Activated T-helper 1 cell treated with anti-CD3 and anti-CD28 coated beads, Interleukin-2, amount 50 U/mL, for 16 hours (primary cell): ENCODE measurements around the gene EFEMP1.

Source experiments
- DNase-seq, 2 donors: peaks; one replicate each; pipeline ENCODE4 v3.0.0-alpha.2; 2020; ENCODE audit warnings: low read depth in 1 of 2, low spot score in 1 of 2

Gene EFEMP1, protein sequence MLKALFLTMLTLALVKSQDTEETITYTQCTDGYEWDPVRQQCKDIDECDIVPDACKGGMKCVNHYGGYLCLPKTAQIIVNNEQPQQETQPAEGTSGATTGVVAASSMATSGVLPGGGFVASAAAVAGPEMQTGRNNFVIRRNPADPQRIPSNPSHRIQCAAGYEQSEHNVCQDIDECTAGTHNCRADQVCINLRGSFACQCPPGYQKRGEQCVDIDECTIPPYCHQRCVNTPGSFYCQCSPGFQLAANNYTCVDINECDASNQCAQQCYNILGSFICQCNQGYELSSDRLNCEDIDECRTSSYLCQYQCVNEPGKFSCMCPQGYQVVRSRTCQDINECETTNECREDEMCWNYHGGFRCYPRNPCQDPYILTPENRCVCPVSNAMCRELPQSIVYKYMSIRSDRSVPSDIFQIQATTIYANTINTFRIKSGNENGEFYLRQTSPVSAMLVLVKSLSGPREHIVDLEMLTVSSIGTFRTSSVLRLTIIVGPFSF

DNA sequence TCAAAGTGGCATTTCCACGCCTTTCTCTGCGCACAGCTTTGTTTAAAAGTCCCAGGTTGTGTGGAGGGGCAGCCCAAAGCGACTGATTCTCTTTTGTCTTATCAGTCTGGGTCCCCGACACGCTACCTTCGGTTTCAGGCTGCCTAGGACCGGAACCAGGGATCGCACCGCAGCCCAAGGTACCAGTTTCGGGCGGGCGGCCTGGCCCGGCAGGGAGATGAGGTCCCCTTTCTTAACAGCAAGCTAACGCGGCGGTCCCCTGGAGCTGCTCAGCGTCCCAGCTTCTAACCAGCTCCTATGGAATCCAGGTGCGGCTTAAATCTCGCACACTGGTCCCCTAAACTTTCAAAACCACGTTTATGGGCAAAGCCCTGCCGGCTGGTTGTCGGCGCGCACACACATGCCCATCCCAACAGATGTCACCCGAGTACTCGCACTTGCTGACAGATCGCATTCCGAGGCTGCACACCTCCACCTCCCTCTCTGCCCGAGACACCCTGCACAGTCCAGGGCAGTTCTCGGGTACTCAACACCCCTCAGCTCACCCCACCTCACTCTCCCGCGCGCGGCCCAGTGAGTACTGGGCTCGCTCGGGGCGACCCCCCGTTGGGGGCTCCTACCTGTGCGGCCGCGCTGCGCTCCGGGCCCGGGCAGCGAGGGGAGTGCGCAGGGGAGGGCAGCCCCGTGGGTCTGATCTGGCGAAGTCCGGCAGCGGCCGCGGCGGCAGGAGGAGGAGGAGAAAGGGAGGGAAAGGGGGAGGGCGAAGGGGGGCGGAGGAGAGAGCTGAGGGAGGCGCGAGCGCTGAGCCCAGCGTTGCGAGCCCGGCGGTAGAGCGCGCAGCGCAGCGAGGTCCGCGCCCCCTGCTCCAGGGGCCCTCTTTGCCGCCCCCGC, at the start of gene EFEMP1:
TSS of gene EFEMP1 (minus strand) at position 692 of the 891 bp plus-strand sequence. CDS start 1,342 bp downstream, outside the sequence.
- no peak for DNase-seq

DNA sequence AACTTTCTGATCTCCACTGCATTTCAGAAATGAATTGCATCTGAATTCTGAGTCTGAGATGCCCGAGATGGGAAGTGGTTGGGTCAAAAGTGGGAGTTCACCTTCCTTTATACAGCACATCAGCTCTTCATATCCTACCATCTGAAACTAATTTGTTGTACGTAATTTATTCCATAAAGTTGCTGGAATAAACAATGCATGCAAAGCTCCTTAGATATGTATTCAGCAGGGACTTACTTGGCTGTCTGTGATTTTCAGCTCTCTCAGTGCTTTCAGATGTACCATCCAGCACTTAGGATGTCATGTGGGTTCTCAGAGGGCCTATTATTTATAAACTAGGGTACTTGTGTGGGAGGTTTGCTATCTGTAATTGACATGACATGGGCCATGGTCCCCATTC, 46.9 kb upstream of the EFEMP1 start:
- DNase-seq, result no peak

DNA sequence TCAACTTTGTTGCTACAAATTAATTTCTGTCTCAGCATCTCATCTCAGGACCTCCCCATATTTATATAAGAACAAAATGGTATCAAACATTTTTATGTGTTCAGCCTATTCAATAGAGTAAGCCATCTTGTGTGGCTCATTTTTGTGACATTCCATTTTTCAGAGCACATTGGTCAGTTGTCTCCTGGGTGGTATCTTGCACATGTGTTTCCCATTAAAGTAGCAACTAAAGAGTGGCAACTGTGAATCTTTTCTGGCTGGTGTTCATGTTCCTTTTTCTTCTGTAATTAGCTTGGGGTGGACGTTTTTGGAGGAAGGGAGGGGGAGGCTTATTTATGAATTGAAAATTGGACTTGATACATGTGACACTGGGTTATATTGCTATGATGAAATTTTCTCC, 45.4 kb upstream of the EFEMP1 start:
- DNase-seq, result no peak

DNA sequence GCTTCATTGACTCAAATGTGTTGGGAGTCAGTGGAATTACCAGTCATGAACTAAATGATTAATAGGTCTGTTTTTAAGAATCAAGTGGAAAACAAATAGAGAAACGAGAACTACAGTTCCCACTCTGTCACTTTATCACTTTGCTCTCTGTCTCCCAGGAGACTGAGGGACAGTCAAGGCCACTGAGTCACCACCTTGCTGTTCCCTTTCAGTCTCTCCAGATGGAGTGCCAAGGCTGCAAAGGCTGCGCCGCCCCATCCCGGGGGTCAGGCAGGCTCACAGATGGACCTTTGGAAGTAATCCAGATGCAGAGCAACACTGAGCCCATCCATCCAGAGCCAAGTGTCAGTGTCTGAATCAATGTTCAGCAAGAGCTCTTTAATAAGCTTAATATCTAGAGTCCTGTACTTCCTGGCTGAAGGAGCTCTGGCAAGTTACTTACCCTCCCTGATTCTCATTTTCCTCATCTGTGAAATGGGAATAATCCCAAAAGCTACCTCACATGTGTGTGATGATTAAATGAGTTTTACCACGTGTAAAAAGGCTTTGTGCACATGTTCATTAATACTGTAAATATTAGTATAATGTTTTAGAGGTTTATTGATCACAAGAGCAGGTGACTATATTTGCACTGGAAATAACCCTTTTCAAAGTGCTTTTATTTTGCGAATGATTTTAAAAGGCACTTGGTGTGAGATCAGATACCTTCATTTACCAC, 43.0 kb upstream of the EFEMP1 start:
- no peak for DNase-seq

DNA sequence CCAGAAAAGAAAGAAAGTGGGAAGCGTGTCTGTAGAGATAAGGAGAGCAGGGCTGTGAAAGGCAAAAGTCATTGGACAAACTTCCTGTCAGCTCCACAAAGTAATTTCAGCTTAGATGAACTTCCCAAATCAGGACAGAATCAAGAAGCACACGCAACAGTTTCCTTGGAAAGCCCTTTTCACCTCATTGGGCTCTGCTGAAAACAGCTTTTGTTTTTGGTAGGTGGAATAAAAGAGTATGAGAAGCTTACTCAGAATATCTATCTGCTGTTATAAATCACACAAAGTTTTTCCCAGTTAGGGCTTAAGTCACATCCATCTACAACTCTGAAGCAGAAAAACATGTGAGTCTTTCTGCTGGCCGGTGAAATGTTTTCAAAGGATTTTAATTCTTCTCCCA, 42.4 kb upstream of the EFEMP1 start:
- no peak for DNase-seq

DNA sequence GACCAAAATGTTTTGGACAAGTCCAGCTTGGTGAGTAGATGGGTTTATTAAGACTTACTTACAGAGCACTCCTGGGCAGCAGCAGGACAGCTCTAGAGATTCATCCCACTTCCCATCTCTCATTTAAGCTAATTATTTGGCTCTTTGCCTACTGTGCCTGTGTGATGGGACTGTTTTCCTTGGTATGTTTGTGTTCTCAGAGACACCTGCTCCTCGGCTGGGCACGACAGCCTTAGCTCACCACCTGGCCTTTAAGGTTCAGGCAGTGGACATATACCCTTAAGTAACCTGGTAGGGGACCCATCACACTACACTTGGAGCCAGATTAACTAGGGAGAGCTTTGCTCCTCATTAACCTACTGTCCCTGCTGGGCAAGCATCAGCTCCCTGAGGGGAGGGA, 41.7 kb upstream of the EFEMP1 start:
- no peak for DNase-seq

DNA sequence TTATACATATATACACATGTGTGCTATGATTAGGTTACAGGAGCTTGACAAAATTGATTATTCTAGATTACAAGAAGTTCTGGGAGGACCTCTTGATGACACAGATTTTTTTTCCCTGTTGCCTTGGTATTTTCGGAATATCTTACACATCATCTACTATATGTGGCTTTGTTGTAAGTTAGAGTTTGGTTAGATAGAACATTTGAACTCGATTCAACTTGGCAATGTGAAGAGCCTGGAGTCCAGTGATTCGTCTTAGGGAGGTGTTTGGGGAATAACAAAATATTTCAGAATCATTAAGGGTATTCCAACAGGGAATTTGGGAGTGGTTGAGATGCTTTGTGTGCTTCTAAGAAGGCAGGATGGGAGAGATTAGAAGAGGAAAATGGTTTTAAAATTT, 39.3 kb upstream of the EFEMP1 start:
- DNase-seq, result no peak

DNA sequence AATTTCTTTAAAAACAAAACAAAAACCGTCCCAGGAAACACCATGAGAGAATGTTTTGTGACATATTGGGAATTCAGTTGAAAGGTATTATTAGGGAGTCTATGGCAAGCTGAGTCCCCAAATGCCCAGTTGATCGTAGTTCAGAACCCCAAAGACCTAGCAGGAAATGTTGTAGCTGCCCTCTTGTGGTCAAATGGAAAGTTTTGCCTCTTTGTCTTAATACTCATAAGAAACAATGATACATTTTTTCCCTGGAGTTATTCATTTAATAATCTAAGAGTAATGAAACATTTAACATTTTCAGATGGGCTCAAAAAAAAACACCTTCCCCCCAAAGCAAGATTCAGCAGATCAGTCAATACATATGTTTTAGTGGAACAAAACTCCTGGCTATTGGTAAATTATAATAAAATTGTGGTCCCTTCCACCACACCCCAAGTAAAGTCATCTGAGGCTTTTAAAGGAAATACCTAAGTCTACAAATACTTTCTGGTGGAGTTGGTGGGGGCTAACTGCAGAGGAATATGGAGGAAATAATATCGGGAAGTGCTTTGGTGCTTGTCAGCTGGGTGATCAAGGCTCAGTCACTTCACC, 37.8 kb upstream of the EFEMP1 start:
- no peak for DNase-seq

DNA sequence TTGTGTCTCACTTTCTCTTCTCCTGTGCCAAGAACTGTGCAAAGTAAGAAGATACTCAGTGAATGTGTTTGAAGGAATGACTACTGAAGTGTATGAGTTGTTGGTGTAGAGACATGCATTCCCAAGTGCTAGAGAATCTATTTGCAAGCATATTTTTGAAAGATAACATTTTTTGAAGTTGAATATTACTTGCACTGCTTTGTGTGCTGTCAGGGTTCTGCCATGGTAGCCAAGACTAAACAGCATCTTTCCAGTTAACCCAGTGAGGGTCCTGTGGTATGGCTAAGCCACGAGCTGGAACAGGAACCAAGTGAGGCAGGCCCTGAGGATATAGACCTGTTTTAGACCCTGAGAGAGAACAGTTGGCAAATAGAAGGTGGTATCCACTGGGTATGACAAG, 35.2 kb upstream of the EFEMP1 start:
- no peak for DNase-seq

DNA sequence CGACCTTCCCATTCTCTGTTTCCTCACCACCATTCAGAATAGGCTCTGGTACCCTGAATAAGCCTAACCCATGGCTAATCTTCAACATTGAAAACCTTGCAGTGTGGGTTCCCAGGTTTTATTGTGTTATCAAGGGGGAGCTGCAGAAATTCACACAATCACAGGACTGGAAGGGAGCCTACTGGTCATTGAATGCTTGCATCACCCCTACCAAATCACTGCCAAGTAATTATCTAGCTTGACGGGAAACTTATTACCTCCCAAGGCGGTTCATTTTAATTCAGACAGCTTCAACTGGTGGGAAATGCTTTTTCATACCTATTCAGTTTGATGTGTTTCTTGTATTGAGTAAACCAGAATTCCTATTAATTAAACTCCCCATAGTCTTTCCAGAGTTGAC, 33.6 kb upstream of the EFEMP1 start:
- no peak for DNase-seq

DNA sequence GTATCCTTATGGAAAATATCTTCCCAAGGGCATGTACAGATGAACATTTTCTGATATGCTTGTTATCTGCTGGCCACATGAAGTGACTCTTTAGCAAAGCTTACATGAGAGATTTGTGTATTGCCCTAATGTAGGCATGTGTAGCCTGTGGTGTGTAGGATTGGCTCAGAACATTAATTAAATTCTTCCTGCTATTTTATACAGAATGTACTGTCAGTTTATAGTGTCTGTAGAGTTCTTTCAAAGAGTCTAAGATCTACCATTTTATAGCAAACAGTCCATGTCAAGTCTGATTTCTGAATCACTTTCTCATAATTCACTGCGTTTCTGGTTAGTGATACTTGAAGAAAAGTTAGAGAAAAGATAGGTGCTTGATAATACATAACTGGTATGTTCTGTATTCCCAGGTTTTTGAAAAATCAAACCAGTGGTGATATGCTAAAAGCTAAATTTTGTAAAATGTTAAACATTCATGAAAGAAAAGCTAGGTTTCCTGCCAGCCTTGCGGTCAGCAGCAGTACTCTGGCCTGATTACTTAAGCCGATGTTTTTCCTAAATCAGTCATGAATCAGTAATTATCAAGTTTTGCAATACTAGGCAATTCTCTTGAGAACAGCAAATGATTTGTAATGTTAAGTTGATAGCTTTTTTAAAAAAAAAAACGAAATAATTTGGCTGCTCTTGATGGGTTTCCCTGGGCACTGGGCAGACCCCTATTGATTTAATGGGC, 30.9 kb upstream of the EFEMP1 start:
- DNase-seq, result no peak

DNA sequence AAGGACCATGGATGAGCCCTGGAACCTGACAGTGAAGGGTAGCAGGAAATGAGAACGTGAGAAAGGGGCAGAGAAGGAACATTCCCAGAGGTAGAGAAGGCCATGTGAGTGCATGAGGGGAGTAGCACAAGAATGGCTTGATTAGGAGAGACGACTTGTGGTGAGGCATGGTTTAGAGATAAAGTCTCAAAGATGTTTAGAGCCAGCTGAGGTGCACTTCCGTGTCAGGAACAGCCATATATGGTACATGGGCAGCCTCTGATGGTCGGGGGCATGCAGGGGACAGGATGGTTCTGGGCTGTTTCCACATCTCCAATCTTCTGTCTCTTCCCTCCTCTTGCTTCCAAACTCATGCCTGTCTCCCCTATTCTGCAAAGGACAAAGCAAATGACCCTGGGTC, 28.8 kb upstream of the EFEMP1 start:
- no peak for DNase-seq

DNA sequence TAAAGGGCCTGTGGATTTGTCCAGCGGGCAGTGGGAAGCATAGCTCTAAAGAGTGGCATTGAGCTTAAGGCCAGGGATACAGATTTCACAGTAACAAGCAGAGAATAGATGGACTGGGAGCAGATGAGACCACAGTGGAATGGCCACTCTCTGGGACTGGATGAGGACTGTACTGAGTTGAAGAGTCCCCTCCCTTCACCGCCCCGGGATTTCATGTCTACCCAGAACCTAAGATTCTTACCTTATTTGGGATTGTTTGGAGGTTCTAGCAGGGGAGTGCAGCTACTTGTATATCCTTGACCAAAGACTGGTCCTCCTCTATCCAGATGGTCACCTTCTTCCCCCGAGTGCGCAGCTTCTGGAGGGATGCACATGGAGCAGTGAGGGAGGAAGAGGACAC, 28.0 kb upstream of the EFEMP1 start:
- DNase-seq, result no peak

DNA sequence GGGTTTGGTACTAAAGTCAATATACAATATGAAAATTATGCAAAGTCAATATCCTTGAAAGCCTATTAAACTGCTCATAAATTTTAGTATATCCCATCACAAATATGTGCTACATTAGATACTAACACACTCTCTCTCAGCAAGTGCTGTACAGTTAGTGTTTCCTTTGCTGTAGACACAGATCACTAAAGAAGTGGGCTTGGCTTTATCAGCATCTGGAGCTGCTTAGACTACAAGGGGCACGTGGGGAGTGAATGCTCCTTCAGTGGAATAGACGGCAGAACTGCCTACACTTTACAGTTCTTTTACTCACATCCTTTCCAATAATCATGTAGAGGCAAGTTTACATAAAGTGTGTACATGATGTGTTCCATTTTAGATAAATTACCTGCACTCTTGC, 26.0 kb upstream of the EFEMP1 start:
- no peak for DNase-seq

DNA sequence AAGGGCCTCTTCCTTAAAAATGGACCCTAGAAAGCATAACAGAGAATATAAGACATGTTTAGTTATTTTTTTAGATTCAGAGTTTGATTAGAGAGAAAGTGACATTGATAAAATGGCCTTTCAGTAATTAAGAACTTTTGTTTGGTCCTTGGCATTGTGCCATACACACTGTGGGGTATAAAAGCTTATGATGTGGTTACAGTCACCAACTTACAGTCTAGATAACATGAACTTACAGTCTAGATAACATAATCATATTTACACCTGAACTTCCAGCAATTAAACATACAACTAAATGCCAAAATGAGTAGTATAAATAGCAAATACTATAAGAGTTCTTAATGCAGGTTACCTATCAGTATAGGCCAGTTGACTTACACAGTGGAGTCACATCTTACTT, 25.6 kb upstream of the EFEMP1 start:
- no peak for DNase-seq

DNA sequence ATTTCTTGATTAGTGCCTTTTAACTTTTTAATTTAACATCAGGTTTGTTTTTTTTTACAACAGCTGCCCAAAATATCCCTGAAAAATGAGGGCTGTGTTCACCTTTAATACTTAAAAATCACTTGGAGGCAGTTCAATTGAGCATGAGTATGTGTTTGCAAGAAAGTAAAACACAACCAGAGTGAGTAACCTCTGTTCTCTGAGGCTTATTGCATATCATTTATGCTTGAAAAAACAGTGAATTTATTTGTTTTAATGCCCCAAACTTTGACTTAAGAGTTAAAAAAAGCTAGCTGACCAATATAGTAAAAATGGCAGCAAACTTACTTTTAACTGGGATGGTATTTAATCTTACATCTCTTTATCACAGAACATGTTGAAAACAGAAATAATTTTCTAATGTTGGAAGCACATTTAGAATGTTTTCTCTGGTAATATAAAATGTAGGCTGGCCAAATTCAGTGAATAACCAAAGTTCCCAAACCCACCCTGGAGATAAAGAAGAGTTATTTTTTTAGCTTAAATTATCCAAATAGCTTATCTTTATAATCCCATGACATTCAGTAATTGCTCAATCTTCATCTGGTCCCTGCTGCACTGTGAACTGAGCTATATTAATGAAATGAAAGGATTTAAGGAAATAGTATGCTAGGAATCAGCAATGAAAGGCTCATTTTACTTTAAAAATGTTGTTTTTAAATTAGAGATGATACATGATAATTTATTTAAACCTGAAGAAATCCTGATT, 24.8 kb upstream of the EFEMP1 start:
- DNase-seq, result no peak

DNA sequence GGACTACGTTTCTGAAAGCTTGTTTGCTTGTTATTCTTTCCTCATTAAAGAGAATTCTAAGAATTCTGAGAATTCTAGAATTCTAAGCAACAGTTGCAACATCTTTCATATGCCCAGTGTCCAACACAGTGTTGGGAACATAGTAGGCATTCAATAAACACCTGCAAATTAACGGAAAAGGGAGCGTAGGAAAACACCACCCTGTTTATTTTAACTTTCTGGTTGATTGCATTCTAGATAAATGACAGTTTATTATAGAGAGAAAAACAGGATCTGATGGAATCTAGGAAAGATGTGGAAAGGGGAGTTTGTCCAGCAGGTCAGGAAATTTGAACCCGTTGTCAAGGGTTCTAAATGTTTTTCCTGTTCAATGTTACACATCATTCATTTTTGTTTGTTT, 24.2 kb upstream of the EFEMP1 start:
- DNase-seq, result no peak

DNA sequence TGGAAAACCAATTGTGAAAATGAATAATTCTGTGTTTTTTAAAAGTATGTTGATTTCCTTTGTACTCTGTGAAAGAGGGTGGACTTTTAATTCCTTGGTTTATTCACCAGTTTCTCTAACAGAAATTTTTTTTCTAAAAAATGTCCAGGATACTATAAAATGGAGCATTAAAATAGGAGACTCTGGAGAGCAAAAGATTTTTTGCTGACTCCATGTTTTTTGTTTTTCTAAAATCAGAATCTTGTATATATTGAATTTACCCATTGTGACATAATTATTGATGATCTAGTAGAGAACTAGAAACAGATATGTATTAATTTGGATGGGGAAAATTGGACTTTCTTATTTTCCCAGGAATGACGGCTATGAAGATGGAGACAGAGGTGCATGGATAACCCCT, 23.2 kb upstream of the EFEMP1 start:
- no peak for DNase-seq

DNA sequence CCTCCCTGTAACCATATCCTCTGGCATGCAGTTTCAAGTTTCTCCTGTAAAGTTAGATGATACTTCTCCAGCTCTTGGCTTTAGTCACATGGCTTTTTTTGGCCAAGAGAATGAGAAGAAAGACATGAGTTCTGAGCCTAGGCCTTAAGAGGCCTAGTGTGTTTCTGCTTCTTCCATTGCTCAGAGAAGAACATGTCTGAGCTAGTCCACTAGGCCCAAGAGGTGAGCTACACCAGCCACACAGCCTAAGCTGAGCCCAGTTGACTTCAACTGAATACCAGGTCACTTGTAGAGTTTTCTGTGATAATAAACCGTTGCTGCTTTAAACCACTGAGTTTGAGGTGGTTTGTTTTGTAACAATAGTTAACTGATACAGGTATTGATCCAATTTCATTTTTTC, 19.9 kb upstream of the EFEMP1 start:
- no peak for DNase-seq

DNA sequence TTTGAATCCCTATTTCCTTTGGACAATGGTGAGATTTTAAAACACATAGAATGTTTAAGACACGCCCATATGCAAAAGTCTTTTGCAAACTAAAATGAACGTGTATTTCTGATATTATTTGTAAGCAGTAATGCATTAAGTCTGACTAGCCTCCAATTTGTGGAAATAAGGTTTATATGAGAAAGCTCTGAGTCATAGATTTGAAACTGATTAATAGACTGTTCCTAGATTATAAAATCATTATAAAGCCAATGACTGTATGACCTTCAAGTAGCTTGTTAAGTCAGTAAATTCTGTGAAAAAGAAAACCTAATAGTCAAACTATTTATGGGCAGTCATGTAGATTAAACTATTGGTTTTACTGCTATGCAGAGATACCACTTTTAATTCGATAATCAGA, 12.8 kb upstream of the EFEMP1 start:
- DNase-seq, result no peak
